GM12878 (cell line): ENCODE data around the gene PERCC1. TPM values are rescaled to one million over a fixed set of nuclear protein-coding genes. Genes with fewer than 3 reads are reported as not detected.

Experiments
- BHLHE40 ChIP-seq, 2 experiments: fragments of 450-650 bp in 1 of 2; IDR thresholded peaks; 2 replicates each; pipeline ENCODE4 v1.6.1; 2011 to 2017; ENCODE audit warnings: low read depth in 2 of 2, borderline replicate concordance in 1 of 2, improper control_type of control experiment in 1 of 2, low read length in 1 of 2, mild to moderate bottlenecking in 1 of 2
- CBX5 ChIP-seq: sonication (generic); IDR thresholded peaks from 2 replicates; pipeline ENCODE4 v1.6.1; 2016; ENCODE audit warnings: low read depth, moderate library complexity, mild to moderate bottlenecking, inconsistent platforms
- CREM ChIP-seq: IDR thresholded peaks from 2 replicates; pipeline ENCODE4 v1.6.1; 2014; ENCODE audit warnings: antibody characterized with exemption, low read depth
- ESRRA ChIP-seq: IDR thresholded peaks from 2 replicates; pipeline ENCODE4 v1.6.1; 2012; ENCODE audit warnings: mild to moderate bottlenecking, low read length, improper control_type of control experiment
- KDM1A ChIP-seq: fragments of 200-600 bp; sonication (generic); IDR thresholded peaks from 2 replicates; pipeline ENCODE4 v1.6.1; 2016; ENCODE audit warnings: borderline replicate concordance
- MYB ChIP-seq: fragments of 150-350 bp; IDR thresholded peaks from 2 replicates; pipeline ENCODE4 v1.6.1; 2014; ENCODE audit warnings: mild to moderate bottlenecking, low read depth, low read length, borderline replicate concordance
- NFYA ChIP-seq: IDR thresholded peaks from 2 replicates; pipeline ENCODE4 v1.6.1; 2011; ENCODE audit warnings: low read depth, mild to moderate bottlenecking, low read length, improper control_type of control experiment, borderline replicate concordance
- NKRF ChIP-seq: fragments of 450-650 bp; conservative IDR thresholded peaks from 2 replicates; pipeline ENCODE4 v1.6.1; 2017; ENCODE audit warnings: mild to moderate bottlenecking, moderate library complexity
- SIX5 ChIP-seq: IDR thresholded peaks from 2 replicates; pipeline ENCODE4 v1.6.1; 2011; ENCODE audit warnings: mild to moderate bottlenecking, low read depth, low read length, moderate library complexity; ENCODE audit not compliant: severe bottlenecking
- USF2 ChIP-seq: IDR thresholded peaks from 2 replicates; pipeline ENCODE4 v1.6.1; 2011; ENCODE audit warnings: low read depth, low read length, improper control_type of control experiment, borderline replicate concordance
- ZBTB33 ChIP-seq: fragments of 450-650 bp; IDR thresholded peaks from 2 replicates; pipeline ENCODE4 v1.6.1; 2017; ENCODE audit warnings: mild to moderate bottlenecking
- polyA plus RNA-seq, 11 experiments: library from polyadenylated mRNA; depleted of rRNA in 4 of 11; unstranded in 6 of 11; stranded (reverse) in 5 of 11; fragments of >200 nt; fragmentation: Nextera tagmentation in 4 of 11; fragmentation: Illumina TruSeq in 1 of 11; extraction: Ambion mirVana in 4 of 11; extraction: Trizol in 1 of 11; gene quantifications; 1 replicate in 1 of 11; 2 replicates in 10 of 11; pipeline versions ENCODE4 v1.2.1 to v1.2.3, GENCODE V29; 2011 to 2016; ENCODE audit warnings: inconsistent platforms in 2 of 11, missing spikeins in 2 of 11, low read depth in 1 of 11
- total RNA-seq, 4 experiments: library from RNA; depleted of rRNA in 3 of 4; stranded (reverse); fragments of >200 nt in 3 of 4; fragmentation: Illumina TruSeq in 1 of 4; extraction: Trizol in 1 of 4; gene quantifications; 2 replicates each; pipeline versions ENCODE4 v1.2.1 to v1.2.3, GENCODE V29; 2013 to 2021

The PERCC1 gene
- total and polyA plus RNA-seq, 10 of the 15 experiments (the other 5 are each of a cell fraction or from before 2014, with no cell fraction given) = not detected

- peak; percentile 35; the same call in 1 of the 2 replicates for TF ChIP-seq CREM
- no peak for TF ChIP-seq CBX5
- no peak for TF ChIP-seq MYB
- no peak for TF ChIP-seq NFYA
- no peak for TF ChIP-seq USF2
- no peak for TF ChIP-seq ESRRA
- TF ChIP-seq SIX5 = no peak
- TF ChIP-seq ZBTB33 = no peak
- peak in 1 of 2 experiments; percentile 58; a peak in 2 of 4 replicates for TF ChIP-seq BHLHE40 (IDR thresholded peaks at IDR 0.05; ENCODE audit: borderline replicate concordance in 1 of 2, low read depth in 2 of 2, low read length in 1 of 2)
- TF ChIP-seq KDM1A = no peak
- TF ChIP-seq NKRF = no peak; the same call in 1 of the 2 replicates
Measured at GRCh38 chr16:1413684-1414531, 17.0 kb upstream of the PERCC1 start (continued).
